GM19468 (cell line): ENCODE measurements around the gene PDZK1IP1.
"Not testable (repeated sequence)": the region's sequence is repeated elsewhere in the genome, so short reads cannot be mapped to it uniquely, and the experiment has no call there.

Experiments used
- ATAC-seq: cut with Tn5 transposase; IDR thresholded peaks from one replicate; pipeline ENCODE4 v1.9.1; 2021; ENCODE audit warnings: mild to moderate bottlenecking, moderate library complexity, moderate number of reproducible peaks; ENCODE audit not compliant: unreplicated experiment; ENCODE audit errors: extremely low read depth

PDZK1IP1 gene

DNA sequence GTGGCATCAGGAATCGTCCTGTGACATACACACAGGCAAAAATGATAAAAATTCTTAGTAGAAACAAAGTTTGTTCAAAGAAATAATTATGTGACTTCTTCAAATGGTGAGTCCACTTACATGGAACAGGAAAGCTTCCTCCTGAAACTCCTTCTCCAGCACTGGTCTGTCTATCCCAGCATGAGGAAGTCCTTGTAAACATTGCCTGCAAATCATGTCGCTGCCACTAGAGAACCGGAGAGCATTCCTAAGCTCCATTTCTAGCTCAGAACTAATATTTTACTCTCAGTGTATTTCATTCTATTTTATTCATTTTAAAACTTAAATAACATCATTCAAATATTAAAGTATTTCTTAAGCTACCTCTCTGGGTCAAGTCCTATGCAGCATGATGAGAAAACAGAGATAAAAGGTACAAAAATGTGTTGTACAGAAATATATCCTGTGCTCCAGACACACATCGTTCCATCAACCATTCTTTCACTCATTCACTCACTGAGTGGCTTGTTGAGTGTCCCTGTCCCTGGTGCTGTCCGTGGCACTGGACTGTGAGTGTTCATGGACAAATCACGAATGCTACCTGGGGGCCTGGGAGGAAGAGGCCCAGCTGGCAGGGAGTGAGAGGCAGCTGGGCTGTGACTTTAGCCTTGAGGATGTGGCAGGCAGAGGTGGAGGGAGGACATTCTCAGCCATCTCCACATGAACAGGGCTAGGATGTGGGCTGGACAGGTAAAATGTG is 42.6 kb downstream of the PDZK1IP1 start:
- no peak for ATAC-seq

DNA sequence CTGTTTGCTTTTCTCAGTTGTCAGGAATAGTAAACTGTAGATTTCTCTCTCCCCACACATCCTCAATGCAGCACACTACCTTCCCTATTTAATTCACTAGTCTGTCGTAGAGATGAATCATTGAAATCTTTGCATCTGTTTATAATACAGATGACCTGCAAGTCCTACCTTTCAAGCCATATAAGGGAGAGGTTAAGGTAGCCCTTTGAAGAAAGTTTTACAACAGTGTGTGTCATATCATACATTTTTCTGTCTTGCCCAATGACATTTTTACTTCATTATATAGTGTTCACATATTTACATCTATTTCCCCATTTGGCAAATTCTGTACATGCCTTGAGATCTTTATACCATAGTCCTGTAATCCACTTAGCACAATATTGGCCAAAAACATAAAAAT is 43.3 kb downstream of the PDZK1IP1 start:
- not testable (repeated sequence) for ATAC-seq

DNA sequence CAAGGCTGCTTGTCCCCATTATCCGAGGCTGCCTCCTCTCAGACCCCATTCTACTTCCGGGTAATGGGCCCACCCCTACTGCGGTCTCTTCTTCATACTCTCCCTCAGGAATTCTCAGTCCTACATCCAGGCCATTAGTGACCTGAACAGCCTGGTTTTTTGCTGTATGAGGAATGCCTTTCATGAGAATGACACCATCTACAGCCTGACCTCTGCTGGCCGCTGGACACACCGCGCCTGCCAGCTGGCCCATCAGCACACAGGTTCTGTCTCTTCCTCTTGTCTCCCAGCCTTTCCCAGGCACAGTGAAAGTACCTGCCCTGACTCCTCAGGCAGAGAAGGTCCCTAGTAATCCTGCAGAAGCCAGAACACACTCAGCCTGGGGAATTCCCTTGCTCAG is 46.2 kb downstream of the PDZK1IP1 start:
- ATAC-seq, result not testable (repeated sequence)

DNA sequence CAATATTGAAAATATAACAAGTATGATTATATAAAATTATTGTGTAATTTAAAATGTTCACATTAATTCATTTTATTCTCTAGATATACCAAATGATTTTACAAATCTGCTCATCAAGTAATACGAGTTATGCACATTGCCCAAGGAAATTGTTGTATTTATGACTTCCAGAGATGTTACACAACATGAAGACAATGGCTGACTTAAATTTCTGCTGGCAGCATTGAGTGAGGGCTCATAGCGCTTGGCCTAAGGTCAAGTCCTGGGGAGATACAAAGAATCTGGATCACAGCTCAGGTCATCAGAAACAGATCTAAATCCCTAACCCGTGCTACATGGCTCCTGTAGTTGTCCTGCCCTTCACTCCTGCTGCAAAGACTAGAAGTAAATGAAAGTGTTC is 49.5 kb downstream of the PDZK1IP1 start:
- not testable (repeated sequence) for ATAC-seq

DNA sequence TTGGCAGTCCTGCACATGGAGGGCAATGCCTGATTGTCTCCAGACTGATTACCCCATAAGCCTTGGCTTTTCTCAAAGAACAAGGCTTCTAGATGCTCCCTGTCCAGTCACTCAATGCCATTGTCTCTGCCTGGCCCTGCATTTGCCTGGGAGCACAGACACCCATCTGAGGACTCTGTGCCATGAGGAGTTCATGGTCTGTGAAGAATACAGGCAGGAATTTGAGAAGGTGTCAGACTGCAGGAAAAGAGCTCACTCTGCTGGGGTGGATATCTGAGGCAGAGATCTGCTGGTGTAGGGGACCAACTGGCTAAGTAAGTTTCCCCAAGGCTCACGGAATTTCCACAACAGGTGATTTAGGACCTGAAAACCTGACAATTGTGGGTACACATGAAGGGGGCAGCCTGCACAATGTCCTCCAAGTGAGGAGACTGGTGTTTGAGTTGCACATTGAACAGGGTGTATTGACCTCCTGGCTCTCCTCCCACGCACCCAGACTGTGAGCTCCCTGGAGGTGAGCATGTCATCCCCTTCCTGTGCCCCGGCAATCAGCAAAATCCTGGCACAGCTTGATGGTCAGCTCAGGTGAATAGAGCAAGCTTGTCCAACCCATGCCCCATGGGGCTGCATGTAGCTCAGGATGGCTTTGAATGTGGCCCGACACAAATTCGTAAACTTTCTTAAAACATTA is 51.8 kb downstream of the PDZK1IP1 start:
- no peak for ATAC-seq

DNA sequence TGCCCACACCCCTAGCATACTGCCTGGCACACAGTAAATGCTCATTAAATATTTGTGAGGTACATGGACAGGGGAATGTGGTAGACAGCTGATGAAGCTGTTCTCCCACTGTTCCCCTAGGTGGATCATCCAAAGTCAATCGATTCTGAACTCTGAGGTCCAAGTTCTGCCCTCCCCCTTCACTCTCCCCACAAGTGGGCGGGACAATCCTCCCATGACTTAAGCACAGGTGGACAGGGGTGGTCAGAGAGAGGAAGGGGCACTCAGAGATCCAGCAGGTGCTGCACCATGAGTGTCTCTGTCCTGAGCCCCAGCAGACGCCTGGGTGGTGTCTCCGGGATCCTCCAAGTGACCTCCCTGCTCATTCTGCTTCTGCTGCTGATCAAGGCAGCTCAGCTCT is 52.6 kb downstream of the PDZK1IP1 start, which contains the start of gene CYP4A22:
CYP4A22 (plus strand) TSS at position 244 of the 400 bp plus-strand sequence; CDS start at position 289, 45 bp downstream.
- no peak for ATAC-seq
